H4 (cell line): ENCODE measurements around the gene MRTFB. TPM values are rescaled to one million over a fixed set of nuclear protein-coding genes. Genes with fewer than 3 reads are reported as not detected.
A peak's percentile ranks its signal among the peaks of the same experiment; 100 is the strongest.

Experiments
- DNase-seq: peaks from one replicate; pipeline ENCODE4 v3.0.0-alpha.2; 2015; ENCODE audit warnings: low spot score
- total RNA-seq: library from RNA; depleted of rRNA; stranded (reverse); fragments of >200 nt; shearing (Covaris generic); gene quantifications from 2 replicates; pipeline ENCODE4 v1.2.3, GENCODE V29; 2014

The MRTFB gene
- total RNA-seq, 1 experiment from 2014 or later: 5.1 TPM

DNA sequence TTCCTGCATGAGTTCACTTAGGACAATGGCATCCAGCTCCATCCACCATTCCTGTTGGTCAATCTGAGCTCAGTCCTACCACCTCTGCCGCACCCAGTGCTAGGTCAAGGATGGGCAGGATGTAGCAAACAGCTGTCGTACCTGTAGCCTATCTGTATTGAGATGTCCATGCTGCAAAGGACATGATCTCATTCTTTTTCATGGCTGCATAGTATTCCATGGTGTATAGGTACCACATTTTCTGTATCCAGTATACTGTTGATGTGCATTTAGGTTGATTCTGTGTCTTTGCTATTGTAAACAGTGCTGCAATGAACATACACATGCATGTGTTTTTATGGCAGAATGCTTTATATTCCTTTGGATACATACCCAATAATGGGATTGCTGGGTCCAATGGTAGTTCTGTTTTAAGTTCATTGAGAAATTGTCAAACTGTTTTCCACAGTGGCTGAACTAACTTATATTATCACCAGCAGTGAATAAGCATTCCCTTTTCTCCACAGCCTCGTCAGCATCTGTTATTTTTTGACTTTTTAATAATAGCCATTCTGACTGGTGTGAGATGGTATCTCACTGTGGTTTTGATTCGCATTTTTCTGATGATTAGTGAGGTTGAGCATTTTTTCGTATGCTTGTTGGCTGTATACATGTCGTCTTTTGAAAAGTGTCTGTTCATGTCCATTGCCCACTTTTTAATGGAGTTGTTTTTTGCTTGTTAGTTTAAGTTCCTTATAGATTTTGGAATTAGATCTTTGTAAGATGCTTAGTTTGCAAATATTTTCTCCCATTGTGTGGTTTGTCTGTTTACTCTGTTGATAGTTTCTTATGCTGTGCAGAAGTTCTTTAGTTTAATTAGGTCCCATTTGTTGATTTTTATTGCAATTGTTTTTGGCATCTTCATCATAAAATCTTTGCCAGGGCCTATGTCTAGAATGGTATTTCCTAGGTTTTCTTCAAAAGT is 7.2 kb upstream of the MRTFB start:
- no peak for DNase-seq

DNA sequence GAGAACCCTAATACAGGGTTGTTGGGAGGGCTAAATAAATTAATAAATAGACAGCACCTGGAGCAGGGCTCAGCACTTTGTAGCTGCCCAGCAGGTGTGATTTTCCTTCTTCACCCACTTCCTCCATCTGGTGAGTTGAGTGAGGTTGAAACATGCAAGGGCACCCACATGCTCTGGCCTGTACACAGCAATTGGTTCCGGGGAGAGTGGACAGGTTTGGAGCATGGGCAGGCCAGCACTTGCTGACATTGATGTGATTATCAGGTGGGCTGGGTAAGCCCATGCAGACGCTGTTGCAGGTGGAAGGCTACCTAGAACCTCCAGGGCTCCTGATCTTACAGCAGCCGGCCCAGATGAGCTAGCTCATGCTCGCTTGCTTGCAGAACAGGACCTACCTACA is 1.3 kb upstream of the MRTFB start:
- DNase-seq: no peak

DNA sequence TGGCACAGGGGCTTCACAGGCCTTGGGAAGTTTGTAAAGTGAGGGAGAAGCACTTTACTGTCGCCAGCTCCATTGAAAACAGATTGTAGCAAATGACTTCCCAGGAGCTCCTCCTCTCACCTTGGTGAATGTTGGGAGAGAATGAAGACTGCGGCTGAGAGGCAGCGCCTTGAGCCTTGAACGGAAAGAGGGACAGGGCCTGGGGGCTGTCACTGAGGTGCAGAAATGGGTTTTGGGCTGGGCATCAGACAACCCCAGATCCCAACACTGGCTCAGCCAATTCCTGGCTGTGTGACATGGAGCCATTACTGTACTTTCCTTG is 603 bp upstream of the MRTFB start:
- DNase-seq: no peak

DNA sequence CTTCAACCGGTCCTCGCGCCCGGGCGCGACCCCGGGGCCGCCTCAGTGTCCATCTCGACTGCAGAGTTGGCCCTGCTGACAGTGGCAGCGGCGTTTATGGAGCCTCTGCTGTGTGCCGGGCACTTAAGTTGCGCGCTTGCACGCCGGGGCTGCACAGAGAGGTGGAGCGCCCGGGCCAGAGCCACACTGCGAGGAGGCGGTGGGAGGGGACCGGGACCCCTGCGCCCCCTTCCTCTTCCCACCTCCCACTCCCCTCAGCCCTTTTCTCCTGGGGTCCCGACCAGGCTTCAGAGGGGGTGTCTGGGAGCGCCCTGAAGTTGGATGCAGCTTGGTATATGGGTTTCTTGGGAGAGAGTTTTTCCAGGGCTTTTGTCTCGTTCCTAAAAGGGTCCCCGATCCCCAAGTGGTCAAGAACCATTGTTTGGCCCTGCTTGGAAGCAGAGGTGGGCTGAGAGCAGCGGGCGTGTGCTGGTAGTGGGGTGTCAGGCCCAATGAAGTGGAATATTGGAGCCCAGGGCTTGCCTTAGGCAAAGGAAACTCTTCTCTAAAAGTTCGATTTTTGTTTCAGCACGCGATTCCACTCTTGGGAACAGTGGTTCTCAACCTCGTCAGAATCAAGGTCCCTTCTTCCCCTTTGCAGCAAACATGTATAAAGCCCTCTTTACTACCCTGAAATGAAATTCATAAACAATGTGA is 605 bp downstream of the MRTFB start:
- DNase-seq: no peak

DNA sequence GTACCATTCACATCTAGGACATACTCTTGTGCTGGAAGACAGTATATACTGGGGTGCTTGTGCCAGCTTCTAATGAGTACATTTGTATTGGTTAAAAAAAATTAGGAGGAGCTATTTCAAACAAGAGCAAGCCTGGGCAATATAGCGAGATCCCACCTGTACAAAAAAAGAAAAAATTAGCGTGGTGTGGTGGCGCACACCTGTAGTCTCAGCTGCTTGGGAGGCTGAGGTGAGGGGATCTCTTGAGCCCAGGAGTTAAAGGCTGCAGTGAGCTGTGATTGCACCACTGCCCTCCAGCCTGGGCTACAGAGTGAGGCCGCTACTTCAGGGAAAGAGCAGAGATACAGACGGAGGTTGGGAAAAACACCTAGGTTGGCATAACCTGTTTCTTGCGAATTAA is 1.2 kb downstream of the MRTFB start:
- no peak for DNase-seq

DNA sequence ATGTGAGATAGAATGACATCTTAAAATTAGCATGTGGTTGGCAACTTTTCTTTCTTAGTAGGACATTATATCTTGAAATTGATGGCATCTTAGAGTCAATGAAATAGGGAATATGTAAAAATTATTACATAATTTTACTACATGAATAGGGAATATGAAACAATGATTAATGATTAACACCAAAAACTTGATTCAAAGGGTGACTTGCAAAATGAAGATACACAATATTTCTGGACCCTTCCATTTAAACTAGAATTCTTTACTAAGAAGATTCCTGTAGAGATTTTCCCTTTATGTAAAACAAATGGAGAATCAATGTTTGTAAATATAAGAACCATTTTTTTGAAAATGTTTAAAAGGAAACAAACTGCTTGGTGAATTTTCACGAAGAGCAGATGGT is 3.4 kb downstream of the MRTFB start:
- no peak for DNase-seq

DNA sequence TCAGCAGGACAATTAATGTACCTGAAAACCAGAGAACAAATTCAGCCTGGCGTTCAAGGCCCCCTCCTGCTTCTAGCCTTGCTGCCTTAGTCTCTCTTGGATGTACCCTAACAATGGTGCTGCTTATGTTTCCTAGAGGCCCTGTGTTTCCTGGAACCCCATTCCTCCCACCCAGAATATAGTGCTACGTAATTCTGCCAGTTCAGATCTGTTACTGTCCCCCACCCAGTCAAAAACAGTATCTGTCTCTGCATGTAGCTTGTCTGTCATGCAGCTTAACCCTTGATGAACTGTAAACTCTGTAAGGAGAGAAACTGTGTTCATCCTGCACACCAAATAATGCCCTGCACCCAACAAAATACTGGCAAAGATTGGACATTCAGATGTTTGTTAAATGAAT is 6.8 kb downstream of the MRTFB start:
- no peak for DNase-seq

DNA sequence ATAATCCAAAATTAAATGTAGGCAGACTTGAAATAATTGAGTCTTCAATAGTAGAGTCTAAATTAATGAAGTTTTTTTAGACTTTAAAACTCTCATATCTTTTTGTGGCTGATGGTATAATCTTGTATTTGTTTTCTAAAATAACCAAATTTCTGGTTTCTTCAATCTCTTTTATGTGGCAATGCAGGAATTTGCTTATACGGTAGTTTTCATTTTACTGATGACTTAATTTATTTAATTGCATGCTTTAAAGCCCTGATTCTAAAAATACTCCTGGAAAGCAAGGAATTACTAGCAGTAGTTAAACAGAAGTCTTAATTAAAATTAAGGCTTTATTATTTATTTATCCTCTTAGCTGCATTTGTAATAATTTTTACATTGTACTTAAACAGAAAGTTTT is 15.4 kb downstream of the MRTFB start:
- DNase-seq: no peak

DNA sequence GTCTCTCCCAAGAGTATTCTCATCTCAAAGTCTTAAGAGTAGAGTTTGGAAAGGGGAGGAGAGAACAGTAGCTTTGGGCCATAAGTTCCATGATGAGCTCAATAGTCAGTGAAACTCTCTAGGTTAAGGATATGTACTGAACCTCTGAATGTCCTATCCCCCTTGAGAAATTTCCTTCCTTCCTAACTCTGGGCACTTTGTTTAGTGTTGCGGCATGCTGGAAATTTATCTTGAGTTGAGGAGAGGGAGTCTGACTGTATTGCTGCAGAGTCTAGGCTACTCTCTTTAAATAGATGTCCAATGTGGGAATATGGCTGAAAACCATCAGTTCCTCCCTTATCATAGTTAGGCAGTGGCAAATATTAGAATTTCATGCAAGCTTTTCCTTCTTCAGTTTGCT is 16.1 kb downstream of the MRTFB start:
- no peak for DNase-seq

DNA sequence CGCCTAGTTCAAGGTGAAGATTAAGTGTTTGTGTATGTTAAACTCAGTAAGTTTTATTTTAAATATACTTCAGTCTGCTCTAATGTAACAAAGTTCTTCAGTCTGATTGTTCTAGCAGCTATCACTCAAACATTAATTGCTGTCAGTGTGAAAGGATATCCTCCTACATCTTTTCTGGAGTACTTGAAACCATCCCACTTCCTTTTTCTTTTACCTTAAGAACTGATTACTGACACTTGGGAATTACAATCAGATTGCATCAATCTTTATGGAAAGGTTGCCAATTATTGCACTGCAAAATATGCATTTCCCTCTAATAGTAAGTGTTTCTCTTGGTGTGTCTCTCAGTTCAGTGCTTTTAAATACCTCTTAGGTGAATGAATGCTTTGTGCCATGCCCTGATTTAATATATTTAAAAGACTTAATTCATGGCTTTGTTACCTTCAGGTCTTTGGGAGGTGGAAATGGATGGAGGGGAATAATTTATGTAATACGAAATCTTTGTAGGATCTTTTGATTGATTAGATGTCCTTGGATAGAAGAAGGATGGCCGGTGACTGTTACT is 16.6 kb downstream of the MRTFB start:
- no peak for DNase-seq

DNA sequence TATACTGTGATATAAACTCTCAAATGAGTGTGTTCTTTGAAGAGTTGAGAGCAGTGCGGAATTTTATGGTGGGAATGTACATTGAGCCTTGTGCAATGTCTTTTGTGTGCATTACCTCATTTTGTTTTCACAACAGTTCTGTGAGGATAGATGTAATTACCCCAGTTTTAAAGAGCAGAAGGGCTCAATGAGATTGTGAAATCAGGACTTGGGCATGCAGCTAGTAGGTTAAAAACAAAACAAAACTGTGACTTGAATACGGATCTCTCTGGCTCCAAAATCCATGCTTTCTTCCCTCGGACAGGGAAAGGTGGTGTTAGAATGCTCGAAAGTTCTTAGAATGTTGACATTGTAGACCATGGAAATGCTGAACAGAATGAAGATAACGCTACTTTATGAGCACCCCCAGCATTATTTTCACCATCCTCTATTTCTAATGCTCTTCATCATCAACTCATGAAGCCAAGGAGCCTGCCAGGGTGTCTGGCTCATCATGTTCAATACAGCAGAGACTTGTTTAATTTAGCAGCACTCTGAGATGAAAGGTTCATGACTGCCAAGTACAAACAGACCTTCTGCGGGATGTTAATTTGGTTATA is 17.1 kb downstream of the MRTFB start:
- no peak for DNase-seq

DNA sequence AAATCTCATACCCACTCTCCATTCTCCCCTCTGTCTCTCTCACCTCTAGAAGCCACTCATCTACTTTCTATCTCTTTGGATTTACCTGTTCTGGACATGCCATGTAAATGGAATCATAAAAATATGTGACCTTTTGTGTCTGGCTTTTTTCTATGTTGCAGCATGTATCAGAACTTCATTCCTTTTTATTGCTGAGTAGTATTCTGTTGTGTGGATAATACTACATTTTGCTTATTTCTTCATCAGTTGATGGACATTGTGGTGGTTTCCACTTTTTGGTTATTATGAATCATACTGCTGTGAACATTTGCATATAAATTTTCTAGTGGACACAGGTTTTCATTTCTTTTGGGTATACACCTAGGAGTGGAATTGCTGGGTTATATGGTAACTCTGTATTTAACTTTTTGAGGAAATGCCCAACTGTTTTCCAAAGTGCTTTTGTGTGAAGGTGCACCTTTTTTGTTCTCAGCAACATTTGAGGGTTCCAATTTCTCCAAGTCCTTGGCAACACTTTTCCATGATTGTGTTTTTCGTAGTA is 18.2 kb downstream of the MRTFB start:
- no peak for DNase-seq

DNA sequence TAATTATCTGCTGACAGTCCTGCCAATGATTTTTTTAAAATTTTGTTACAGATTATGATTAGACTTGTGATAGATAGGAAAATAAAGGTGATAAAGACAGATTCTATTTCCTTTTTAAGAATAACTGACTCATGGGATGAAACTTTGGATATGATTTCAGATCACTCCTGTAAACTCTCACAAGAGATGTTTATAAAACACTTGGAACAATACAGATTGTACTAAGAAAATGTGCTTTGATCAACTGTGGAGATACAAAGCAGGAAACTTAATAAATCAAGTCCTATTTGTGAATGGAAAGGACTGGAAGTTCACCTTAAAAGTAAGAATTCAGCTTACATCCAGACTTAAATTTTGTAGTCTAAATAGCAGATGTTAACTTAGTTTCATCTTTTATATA is 21.4 kb downstream of the MRTFB start:
- no peak for DNase-seq

DNA sequence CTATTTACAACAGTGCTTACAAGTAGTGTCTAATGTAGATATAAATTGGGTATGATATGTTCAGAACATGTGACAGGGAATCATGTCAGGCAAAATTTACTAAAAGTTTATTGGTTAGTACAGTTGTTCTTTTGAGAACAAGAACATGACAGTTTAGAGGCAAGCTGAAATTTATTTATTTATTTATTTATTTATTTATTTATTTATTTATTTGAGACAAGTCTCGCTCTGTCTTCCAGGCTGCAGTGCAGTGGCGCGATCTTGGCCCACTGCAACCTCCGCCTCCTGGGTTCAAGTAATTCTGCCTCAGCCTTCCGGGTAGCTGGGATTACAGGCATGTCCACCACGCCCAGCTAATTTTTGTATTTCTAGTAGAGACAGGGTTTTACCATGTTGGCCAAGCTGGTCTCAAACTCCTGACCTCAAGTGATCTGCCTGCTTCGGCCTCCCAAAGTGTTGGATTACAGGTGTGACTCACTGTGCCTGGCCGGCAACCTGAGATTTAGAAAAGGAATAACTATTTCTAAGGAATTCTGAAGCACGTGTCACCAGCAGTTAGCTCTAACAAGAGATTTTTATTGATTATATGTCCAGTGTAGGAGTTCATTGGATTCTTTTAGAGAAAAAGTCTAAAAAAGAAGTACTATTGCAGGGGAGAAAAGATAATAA is 24.9 kb downstream of the MRTFB start:
- DNase-seq: no peak

DNA sequence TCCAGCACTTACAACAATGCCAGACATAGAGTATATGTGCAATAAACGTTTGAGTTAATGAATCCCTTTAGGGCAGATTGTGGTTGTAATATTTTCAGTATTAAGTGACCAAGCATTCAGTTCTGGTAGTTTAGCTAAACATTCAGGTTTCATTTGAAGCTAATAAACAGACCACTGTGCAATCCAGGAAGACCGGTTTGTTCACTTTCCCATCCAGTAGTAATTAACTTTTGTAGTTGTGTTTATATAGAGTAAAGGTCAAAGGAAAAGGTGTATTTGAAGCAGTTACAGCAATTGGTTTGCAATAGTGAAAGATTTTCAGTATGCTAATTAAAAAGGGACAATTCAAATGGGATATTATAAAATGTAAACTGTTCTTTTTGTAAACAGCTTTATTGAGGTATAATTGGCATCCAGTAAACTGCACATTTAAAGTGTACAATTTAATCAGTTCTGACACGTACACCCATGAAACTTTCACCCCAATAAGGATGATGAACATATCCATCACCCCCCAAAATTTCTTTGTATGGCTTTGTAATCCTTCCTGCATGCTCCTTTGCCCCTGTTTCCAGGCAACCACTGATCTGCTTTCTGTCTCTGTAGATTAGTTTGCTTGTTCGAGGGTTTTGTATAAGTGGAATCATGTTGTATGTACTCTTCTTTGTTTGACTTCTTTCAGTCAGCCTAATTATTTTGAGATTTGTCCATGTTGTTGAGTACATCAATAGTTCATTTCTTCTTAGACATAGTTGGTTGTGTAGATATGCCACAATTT is 26.3 kb downstream of the MRTFB start:
- DNase-seq: peak; percentile 6

DNA sequence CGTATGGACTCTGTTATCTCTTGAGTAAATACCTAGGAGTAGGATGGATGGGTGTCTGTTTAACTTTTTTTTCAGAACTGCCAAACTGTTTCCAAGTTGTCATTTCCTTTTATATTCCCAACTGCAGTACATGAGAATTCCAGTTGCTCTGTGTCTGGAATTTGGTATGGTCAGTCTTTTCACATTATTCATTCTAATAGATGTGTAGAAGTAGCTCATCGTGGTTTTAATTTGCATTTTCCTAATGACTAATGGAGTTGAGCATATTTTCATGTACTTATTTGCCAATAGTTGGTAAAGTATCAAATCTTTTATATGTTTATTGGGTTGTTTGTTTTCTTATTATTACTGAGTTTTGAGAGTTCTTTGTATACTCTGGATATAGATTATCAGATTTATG is 27.0 kb downstream of the MRTFB start:
- DNase-seq: no peak

DNA sequence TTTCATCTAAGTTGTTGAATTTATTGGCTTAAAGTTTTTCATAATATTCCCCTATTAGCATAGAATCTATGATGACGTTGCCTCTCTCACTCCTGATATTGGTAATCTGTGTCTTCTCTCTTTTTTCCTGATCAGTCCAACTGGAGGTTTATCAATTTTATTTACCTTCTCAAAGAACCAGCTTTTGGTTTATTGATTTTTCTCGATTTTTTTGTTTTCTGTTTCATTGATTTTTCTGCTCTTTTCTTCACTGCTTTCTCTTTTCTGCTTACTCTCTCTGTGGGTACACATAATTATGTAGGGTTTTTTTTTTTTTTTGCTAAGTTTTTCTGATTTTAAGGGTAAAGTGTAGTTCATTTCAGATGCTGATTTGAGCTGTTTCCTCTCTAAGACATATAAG is 29.7 kb downstream of the MRTFB start:
- DNase-seq: no peak

DNA sequence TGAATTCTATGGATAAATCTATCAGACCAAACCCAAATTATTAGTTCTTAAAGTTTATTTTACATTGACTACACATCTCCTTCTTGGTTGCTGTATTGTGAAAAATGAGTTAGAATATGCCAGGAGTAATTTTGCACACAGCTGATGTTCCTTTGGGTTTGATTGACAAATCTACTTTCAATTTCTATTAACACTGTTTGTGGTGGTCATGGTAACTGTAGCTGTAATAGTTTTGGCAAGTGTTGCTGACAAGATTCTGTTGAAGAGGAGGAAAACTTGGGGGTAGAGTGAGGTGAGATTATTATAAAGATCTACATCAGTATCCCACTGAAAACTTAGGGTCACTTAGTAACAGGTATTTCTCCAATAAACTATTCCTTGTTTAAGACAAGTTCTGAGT is 30.3 kb downstream of the MRTFB start:
- no peak for DNase-seq

DNA sequence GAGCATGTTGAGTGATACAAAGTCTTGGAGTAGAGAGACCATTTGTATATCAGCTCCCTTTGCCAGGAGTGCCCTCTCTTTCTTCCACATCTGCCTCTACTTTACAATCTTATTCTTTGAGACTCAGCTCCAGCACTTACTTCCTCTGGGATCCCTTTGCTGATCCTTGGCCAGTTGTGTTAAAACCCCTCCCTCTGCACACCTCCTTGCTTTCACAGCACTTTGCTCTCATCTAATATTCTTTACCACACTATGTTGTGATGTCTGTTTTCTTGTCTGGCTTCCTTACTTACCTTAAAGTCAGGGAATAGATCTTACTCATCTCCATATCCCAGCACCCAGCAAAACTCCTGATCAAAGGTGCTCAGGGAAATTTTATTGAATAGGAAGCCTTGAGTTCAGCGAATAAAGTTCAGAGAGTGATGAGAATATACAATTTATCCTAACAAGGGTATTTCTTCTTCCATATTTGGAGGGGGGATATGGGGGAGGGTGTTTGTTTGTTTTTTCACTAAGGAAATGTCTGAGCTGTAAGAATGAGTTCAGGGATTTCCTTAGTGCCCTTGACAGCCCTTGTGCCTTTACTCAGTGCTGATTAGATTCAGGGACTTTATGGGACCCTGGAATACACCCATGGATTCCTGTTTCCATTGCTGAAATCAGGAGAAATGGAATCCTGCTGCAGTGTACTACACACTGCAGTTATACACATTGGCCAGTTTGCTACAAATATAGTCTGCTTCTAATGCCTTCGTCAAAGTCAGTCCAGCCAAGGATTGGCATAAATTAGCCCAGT is 32.0 kb downstream of the MRTFB start:
- no peak for DNase-seq

DNA sequence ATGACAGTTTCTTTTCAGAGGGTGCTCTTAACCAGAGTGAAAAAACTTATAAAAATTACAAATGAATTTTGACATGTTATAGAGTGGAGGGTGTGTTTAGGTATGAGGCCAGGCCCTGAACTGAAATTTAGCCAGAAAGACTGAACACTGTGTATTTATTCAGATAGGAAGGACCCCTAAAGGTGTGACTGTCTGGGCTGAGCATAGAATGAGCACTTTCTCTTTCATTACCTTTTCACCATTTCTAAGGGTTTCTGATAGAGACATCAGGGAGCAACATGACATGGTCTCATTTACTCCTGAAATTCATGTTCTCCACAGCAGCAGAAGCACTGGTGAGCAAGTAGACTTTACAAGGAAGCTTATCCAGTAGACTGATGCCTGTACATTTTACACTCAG is 32.9 kb downstream of the MRTFB start:
- DNase-seq: no peak
